ENCODE results near the gene SSR1.

DNA sequence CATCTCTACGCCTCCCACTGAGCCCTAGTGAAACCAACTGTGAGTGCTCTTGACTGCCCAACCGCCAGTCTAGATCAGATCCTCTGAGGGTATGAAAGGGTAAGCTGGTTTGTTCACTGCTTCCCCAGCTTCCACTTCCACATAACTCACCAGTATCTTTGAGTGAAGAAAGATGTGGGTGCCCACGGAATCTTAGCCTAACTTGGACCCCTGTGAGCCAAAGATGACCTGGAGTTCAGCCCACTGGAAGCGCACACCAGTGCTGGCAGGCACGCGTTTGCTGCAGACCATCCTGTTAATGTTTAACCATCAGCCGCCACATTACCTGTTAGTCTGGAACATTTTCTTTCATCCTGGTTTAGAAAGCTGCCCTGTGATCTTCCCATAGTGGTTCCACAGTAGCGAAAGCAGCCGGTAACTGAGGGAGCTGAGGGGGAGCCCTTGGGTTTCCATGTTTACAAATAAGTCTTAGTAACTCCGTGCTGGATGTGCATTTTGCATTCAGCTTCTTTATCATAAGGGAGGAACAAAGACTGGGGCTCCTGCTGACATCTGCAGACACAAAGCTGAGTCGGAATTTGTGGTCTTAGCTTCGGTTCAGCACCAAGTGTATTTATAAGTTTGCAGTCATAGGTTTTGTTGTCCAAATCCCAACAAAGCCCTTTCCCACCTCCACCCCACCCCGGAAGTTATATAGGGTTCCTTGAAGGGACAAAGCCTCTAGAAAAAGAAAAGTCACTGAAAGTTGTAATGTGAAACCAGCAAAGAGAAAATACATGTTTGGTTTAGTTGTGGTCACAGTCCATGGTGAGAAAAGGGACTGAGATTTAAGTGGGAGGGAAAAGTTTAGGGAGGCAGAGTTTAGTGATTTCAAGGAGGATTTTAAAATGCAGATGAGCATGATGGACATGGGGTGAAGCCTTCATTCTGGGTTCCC, 71.0 kb downstream of the SSR1 start:
- TF ChIP-seq, protein P1, sequence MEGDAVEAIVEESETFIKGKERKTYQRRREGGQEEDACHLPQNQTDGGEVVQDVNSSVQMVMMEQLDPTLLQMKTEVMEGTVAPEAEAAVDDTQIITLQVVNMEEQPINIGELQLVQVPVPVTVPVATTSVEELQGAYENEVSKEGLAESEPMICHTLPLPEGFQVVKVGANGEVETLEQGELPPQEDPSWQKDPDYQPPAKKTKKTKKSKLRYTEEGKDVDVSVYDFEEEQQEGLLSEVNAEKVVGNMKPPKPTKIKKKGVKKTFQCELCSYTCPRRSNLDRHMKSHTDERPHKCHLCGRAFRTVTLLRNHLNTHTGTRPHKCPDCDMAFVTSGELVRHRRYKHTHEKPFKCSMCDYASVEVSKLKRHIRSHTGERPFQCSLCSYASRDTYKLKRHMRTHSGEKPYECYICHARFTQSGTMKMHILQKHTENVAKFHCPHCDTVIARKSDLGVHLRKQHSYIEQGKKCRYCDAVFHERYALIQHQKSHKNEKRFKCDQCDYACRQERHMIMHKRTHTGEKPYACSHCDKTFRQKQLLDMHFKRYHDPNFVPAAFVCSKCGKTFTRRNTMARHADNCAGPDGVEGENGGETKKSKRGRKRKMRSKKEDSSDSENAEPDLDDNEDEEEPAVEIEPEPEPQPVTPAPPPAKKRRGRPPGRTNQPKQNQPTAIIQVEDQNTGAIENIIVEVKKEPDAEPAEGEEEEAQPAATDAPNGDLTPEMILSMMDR (IDR thresholded peaks at IDR 0.05; ENCODE audit: low read depth, low read length, poor library complexity, severe bottlenecking) = no peak
- no peak for TF ChIP-seq EZH2phosphoT487 (IDR thresholded peaks at IDR 0.05; ENCODE audit: borderline replicate concordance, low read length)

All from DOHH2 (cell line).